HG03575 (cell line): ENCODE measurements around the gene TPRN.

ENCODE experiments used
- ATAC-seq: cut with Tn5 transposase; IDR thresholded peaks from one replicate; pipeline ENCODE4 v1.9.1; 2021; ENCODE audit not compliant: unreplicated experiment, insufficient number of reproducible peaks, low FRiP score; ENCODE audit errors: extremely low read depth

Gene TPRN

GRCh38 chr9:137216188-137216965, 15.8 kb upstream of the TPRN start:
- no peak for ATAC-seq

DNA sequence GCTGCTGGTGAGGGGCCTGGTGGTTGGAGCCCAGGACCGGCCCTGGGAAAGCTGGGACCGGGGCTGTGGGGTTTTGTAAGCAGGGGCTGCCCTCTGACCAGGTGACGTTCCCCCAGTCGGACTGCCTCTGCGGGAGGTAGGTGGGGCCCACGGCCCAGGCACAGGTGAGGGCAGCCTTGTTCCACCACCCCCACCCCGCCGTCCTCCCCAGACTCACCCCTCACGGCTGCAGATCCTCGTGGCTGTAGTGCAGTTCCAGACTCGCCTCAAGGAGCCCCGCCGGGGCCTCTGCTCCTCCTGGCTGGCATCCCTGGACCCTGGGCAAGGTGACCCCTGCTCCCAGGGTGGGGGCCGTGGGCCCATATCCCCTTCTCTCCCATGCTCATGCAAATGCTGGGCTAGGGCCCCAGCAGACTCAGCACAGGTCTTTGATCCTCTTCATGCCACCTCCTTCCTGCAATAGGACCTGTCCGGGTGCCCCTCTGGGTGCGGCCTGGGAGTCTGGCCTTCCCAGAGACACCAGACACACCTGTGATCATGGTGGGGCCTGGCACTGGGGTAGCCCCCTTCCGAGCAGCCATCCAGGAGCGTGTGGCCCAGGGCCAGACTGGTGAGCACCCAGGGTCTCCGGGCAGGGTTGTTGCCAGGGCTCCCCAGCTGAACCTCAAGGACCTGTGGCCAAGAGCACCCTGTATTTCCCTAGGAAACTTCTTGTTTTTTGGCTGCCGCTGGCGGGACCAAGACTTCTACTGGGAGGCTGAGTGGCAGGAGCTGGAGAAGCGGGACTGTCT, 14.8 kb upstream of the TPRN start:
- no peak for ATAC-seq

DNA sequence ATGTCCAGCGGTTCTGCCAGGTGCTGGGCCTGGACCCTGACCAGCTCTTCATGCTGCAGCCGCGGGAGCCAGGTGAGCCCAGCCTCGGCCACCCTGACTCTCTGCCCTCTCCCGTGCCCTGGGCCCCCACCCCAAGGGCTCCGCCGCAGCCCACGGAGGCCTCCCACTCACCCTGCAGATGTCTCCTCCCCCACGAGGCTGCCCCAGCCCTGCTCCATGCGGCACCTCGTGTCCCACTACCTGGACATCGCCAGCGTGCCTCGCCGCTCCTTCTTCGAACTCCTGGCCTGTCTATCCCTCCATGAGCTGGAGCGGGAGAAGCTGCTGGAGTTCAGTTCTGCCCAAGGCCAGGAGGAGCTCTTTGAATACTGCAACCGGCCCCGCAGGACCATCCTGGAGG, 14.1 kb upstream of the TPRN start:
- ATAC-seq, result no peak

GRCh38 chr9:137213160-137214060, 12.9 kb upstream of the TPRN start:
- ATAC-seq, result no peak

- no peak for ATAC-seq
These were observed 12.0 kb upstream of the TPRN start for GRCh38 chr9:137212520-137212919.

GRCh38 chr9:137211532-137211931, 11.0 kb upstream of the TPRN start:
- no peak for ATAC-seq

GRCh38 chr9:137206602-137207001, 6.1 kb upstream of the TPRN start:
- no peak for ATAC-seq

DNA sequence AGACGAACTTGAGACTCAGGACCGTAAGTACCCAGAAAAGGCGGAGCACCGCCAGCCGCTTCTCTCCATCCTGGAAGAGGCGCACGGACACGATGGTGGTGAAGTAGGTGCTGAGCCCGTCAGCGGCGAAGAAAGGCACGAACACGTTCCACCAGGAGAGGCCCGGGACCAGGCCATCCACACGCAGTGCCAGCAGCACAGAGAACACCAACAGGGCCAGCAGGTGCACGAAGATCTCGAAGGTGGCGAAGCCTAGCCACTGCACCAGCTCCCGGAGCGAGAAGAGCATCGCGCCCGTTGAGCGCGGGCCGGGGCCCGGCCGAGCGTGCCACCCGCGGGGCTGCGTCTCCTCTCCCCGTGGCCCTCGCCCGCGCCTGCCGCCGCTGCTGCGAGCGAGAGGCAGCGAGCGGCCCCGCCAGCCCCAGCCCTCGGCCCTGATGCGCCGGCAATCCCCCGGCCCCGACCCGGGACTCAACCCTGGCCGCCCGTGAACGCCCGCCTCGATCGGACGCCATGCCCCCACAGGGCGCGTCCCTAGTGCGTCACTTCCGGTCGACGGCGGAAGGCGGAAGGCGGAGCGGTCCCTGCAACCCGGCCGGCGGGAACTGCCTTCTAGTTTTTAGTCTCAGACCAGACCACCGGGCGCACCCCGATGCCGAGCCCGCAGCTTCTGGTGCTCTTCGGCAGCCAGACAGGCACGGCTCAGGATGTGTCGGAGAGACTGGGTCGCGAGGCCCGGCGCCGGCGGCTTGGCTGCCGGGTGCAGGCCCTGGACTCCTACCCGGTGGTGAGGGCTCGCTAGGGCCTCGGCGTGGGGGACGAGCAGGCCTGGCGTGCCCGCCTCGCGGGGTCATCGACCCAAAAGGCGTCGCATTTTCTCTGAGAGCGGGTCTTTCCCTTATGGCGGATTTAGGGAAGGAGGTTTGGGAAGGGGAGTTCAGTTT, 4.9 kb upstream of the TPRN start, which contains the start of the genes NDOR1 and TMEM203:
NDOR1 (plus strand) TSS at position 575 of the 944 bp plus-strand sequence; CDS start at position 653, 78 bp downstream.
TMEM203 (minus strand) TSS at position 523 of the 944 bp plus-strand sequence; CDS start at position 289, 234 bp downstream.
- no peak for ATAC-seq

GRCh38 chr9:137204731-137205125, 4.2 kb upstream of the TPRN start:
- no peak for ATAC-seq

DNA sequence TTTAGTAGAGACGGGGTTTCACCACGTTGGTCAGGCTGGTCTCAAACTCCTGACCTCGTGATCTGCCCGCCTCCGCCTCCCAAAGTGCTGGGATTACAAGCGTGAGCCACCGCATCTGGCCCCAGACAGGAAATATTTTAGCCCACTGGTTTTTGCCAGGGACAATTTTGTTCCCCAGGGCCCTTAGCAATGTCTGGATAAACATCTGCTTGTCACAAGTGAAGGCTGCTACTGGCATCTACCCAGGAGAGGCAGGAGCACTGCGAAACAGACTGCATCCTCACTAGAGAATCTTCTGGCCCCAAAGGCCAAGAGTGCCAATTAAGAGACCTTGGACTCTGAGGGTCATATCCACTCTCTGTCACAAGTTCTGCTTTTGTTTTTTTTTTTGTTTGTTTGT, 2.4 kb upstream of the TPRN start:
- ATAC-seq, result no peak

- no peak for ATAC-seq
These were observed 796 bp upstream of the TPRN start for GRCh38 chr9:137201205-137201868.

- no peak for ATAC-seq
These were observed 975 bp downstream of the TPRN start for GRCh38 chr9:137199411-137200121.

DNA sequence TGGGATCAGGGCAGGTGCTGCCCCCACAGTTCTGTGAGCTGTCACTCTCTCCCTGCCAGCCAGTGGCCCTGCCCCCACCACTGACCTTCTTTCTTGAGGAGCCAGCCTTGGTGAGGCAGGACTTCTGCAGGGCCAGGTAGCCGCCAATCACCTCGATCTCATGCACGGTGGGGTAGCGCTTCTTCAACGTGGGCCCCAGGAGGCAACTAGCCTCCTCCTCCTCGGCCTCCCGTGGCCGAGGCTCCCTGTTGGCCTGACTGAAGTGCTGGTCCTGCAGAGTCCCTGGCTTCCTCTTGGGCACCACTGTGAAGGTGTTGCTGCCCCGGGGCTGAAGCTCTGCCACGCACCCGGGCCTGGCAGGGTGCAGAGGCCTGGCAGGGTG, 1.6 kb downstream of the TPRN start:
- no peak for ATAC-seq

DNA sequence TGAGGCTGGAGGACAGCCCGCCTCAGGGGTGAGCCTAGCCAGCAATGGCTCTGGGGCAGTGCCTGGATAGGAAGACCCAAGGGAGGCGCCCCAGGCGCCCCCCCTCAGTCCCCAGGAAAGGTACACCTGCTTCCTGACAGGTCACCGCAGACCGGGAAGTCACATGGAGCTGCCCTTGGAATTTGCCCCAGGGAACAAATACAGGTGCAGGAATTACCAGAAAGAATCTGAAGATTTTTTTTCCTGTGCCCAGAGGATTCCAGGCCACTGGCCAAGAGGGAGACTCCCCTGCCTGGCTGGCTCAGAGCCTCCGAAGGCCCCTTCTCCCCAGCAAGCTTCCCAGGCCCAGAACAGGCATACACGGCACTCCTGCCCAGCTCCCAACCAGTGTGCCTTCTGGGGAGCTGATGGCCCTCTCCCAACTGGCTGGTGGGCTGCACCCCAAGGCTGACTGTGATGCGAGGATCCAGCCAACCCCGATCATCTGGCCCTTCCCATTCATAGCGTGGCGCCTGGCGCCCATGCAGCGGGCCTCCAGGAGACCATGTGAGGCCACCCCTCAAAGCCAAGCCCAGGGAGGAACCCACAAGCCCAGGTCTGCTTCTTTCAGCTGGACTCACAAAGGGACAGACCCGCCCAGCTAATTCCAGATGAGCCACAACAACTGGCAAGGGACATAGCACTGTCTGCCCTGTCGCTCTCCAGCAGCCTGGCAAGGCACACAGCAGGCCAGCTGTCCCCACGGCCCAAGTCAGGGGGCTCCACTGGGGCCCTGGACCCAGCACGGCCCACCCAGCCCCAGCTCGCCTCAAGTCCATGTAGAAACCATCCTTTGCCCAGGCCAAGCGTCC, 2.3 kb downstream of the TPRN start:
- ATAC-seq, result no peak

DNA sequence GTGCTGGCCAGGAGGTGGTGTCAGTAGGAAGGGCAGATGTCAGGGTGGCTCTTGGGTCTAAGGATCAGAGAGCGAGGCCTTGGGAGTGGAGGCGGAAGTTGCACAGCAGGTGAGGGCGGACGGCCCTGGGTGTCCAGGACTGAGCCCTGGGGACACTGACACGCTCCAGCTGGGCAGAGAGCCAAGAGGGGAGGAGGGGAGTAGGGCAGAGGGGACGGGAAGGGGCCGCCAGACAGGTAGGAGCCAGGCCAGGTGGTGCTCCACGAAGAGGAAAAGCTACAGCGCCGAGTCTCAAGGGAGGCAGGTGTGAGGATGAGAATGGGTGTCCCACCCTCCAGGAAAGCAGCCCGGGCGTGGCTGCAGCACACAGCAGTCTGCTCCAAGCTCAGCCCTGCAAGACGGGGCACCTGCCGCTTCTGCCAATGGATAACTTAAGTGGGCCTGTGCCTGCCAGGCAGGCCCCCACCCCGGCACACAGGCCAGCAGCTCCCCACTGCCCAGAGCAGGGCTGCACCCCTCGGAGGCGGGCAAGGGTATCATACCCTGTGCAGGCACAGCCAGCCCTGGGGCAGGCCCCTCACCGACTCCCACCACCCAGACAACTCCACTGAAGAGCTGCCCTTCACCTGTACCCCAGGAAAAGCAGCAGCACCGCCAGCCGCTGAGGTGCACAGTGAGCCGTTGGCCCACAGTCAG, 4.9 kb downstream of the TPRN start:
- ATAC-seq, result no peak

- ATAC-seq, result no peak
These were observed 5.6 kb downstream of the TPRN start for GRCh38 chr9:137194909-137195308.
